Epithelial cell of esophagus (primary cell): ENCODE measurements around the gene FAM43A.

Experiments
- DNase-seq: peaks from one replicate; pipeline ENCODE4 v3.0.0; 2010; ENCODE audit warnings: low read depth
- H3K4me3 ChIP-seq: 2 replicates; pipeline ENCODE4 v1.5.1; 2011; ENCODE audit warnings: mild to moderate bottlenecking, low read length, control low read depth
- CTCF ChIP-seq: IDR thresholded peaks from 2 replicates; pipeline ENCODE4 v1.5.1; 2011; ENCODE audit warnings: low read depth, mild to moderate bottlenecking, low read length, control low read depth, inconsistent platforms; ENCODE audit not compliant: insufficient read depth; ENCODE audit errors: missing control alignments

FAM43A gene

GRCh38 chr3:194707147-194707540 lies 21.5 kb downstream of the FAM43A start:
- H3K4me3 ChIP-seq, result no peak overlapping the region
- no peak for DNase-seq
- no peak for TF ChIP-seq CTCF

GRCh38 chr3:194711286-194711685 lies 25.6 kb downstream of the FAM43A start:
- no peak for TF ChIP-seq CTCF
- H3K4me3 ChIP-seq, result no peak overlapping the region
- no peak for DNase-seq

GRCh38 chr3:194711913-194712312 lies 26.2 kb downstream of the FAM43A start:
- no peak overlapping the region for H3K4me3 ChIP-seq
- TF ChIP-seq CTCF, result no peak
- peak; percentile 97 for DNase-seq

- TF ChIP-seq CTCF, result no peak
- no peak overlapping the region for H3K4me3 ChIP-seq
- no peak for DNase-seq
Observed at GRCh38 chr3:194713299-194714136, 27.8 kb downstream of the FAM43A start.

- no peak for DNase-seq
- H3K4me3 ChIP-seq, result no peak overlapping the region
- TF ChIP-seq CTCF, result no peak
Observed at GRCh38 chr3:194714137-194714455, 28.4 kb downstream of the FAM43A start.

- DNase-seq, result no peak
- no peak for TF ChIP-seq CTCF
- no peak overlapping the region for H3K4me3 ChIP-seq
Observed at GRCh38 chr3:194714564-194714963, 28.9 kb downstream of the FAM43A start.
